Activated naive CD4-positive, alpha-beta T cell treated with anti-CD3 and anti-CD28 coated beads, Interleukin-2, amount 10 ng/mL, durations not matched to agents 7 days and 5 days (primary cell): ENCODE measurements around the gene DGKB.

ENCODE experiments used
- CTCF ChIA-PET: fragments of 350-600 bp; sonication (Branson Sonifier 250); formaldehyde crosslinking; loops from one replicate; lab custom pipeline; 2021; ENCODE audit warnings: antibody characterized with exemption; lab: Charles Lee
- DNase-seq: peaks from one replicate; pipeline ENCODE4 v3.0.0-alpha.2; 2020
- H3K27ac Mint-ChIP-seq: one replicate; pipeline ENCODE4 v1.8.0; 2021; ENCODE audit warnings: mild to moderate bottlenecking, moderate library complexity, mixed read lengths
- H3K27me3 Mint-ChIP-seq: one replicate; pipeline ENCODE4 v1.8.0; 2021; ENCODE audit warnings: mild to moderate bottlenecking, mixed read lengths
- H3K36me3 Mint-ChIP-seq: one replicate; pipeline ENCODE4 v1.8.0; 2021; ENCODE audit warnings: mixed read lengths
- H3K4me1 Mint-ChIP-seq: one replicate; pipeline ENCODE4 v1.8.0; 2021; ENCODE audit warnings: mixed read lengths
- H3K4me3 Mint-ChIP-seq: one replicate; pipeline ENCODE4 v1.8.0; 2021; ENCODE audit warnings: mild to moderate bottlenecking, moderate library complexity, mixed read lengths
- H3K9me3 Mint-ChIP-seq: one replicate; pipeline ENCODE4 v1.8.0; 2021; ENCODE audit warnings: mixed read lengths

Gene DGKB

GRCh38 chr7:14206121-14206520, 696.4 kb downstream of the DGKB start:
- CTCF ChIA-PET: no interaction called here

GRCh38 chr7:14201353-14201752, 701.2 kb downstream of the DGKB start:
- no peak overlapping the region for H3K4me3 Mint-ChIP-seq
- no peaks in the 10 kb centered on the region for H3K36me3 Mint-ChIP-seq
- no peaks in the 10 kb centered on the region for H3K27me3 Mint-ChIP-seq
- no peaks in the 10 kb centered on the region for H3K9me3 Mint-ChIP-seq
- no peaks in the 10 kb centered on the region for H3K4me1 Mint-ChIP-seq
- H3K27ac Mint-ChIP-seq: no peak overlapping the region
- DNase-seq: no peak
- CTCF ChIA-PET: no interaction called here

More at GRCh38 chr7:14206121-14206520, 696.4 kb downstream of the DGKB start:
- no peak for DNase-seq
- no peak overlapping the region for H3K27ac Mint-ChIP-seq
- no peaks in the 10 kb centered on the region for H3K27me3 Mint-ChIP-seq
- H3K9me3 Mint-ChIP-seq: peaks cover 1% of the 10 kb centered on the region
- no peak overlapping the region for H3K4me3 Mint-ChIP-seq
- no peaks in the 10 kb centered on the region for H3K4me1 Mint-ChIP-seq
- no peaks in the 10 kb centered on the region for H3K36me3 Mint-ChIP-seq

GRCh38 chr7:14199336-14199735, 703.2 kb downstream of the DGKB start:
- Mint-ChIP-seq H3K4me1 (no peaks in the 10 kb centered on the region), H3K36me3 (no peaks in the 10 kb centered on the region), H3K9me3 (no peaks in the 10 kb centered on the region), H3K27me3 (no peaks in the 10 kb centered on the region), H3K4me3 (no peak overlapping the region), H3K27ac (no peak overlapping the region)
- CTCF ChIA-PET: no interaction called here
- no peak for DNase-seq

GRCh38 chr7:14197280-14197679, 705.3 kb downstream of the DGKB start:
- CTCF ChIA-PET: no interaction called here
- DNase-seq: no peak

GRCh38 chr7:14196555-14196954, 706.0 kb downstream of the DGKB start:
- Mint-ChIP-seq H3K4me3 (no peak overlapping the region), H3K36me3 (no peaks in the 10 kb centered on the region), H3K9me3 (no peaks in the 10 kb centered on the region), H3K27ac (no peak overlapping the region), H3K27me3 (no peaks in the 10 kb centered on the region), H3K4me1 (no peaks in the 10 kb centered on the region)
- no peak for DNase-seq
- CTCF ChIA-PET: no interaction called here

More at GRCh38 chr7:14197280-14197679, 705.3 kb downstream of the DGKB start:
- no peaks in the 10 kb centered on the region for H3K9me3 Mint-ChIP-seq
- H3K4me1 Mint-ChIP-seq: no peaks in the 10 kb centered on the region
- no peak overlapping the region for H3K27ac Mint-ChIP-seq
- no peak overlapping the region for H3K4me3 Mint-ChIP-seq
- H3K27me3 Mint-ChIP-seq: no peaks in the 10 kb centered on the region
- H3K36me3 Mint-ChIP-seq: no peaks in the 10 kb centered on the region

GRCh38 chr7:14195871-14196270, 706.7 kb downstream of the DGKB start:
- no peak overlapping the region for H3K27ac Mint-ChIP-seq
- DNase-seq: no peak
- no peak overlapping the region for H3K4me3 Mint-ChIP-seq
- CTCF ChIA-PET: no interaction called here
- H3K9me3 Mint-ChIP-seq: no peaks in the 10 kb centered on the region
- no peaks in the 10 kb centered on the region for H3K4me1 Mint-ChIP-seq
- H3K27me3 Mint-ChIP-seq: no peaks in the 10 kb centered on the region
- H3K36me3 Mint-ChIP-seq: no peaks in the 10 kb centered on the region

- no peak for DNase-seq
- Mint-ChIP-seq H3K9me3 (no peaks in the 10 kb centered on the region), H3K27ac (no peak overlapping the region), H3K4me3 (no peak overlapping the region), H3K4me1 (no peaks in the 10 kb centered on the region), H3K36me3 (no peaks in the 10 kb centered on the region), H3K27me3 (no peaks in the 10 kb centered on the region)
- CTCF ChIA-PET: no interaction called here
These were observed 707.5 kb downstream of the DGKB start for GRCh38 chr7:14195079-14195478.

GRCh38 chr7:14191686-14192098, 710.9 kb downstream of the DGKB start:
- Mint-ChIP-seq H3K36me3 (no peaks in the 10 kb centered on the region), H3K9me3 (no peaks in the 10 kb centered on the region), H3K27ac (no peak overlapping the region), H3K4me1 (no peaks in the 10 kb centered on the region), H3K27me3 (no peaks in the 10 kb centered on the region), H3K4me3 (no peak overlapping the region)
- CTCF ChIA-PET: no interaction called here
- DNase-seq: no peak

GRCh38 chr7:14184292-14184864, 718.2 kb downstream of the DGKB start:
- Mint-ChIP-seq H3K27ac (no peak overlapping the region), H3K9me3 (peaks cover 2% of the 10 kb centered on the region), H3K4me3 (no peak overlapping the region), H3K27me3 (no peaks in the 10 kb centered on the region), H3K4me1 (no peaks in the 10 kb centered on the region), H3K36me3 (no peaks in the 10 kb centered on the region)
- no peak for DNase-seq
- CTCF ChIA-PET: no interaction called here

GRCh38 chr7:14179781-14180180, 722.8 kb downstream of the DGKB start:
- Mint-ChIP-seq H3K4me1 (no peaks in the 10 kb centered on the region), H3K9me3 (peaks cover 2% of the 10 kb centered on the region), H3K4me3 (no peak overlapping the region), H3K27me3 (no peaks in the 10 kb centered on the region), H3K27ac (no peak overlapping the region), H3K36me3 (no peaks in the 10 kb centered on the region)
- CTCF ChIA-PET: no interaction called here
- DNase-seq: no peak

- no peak overlapping the region for H3K4me3 Mint-ChIP-seq
- H3K9me3 Mint-ChIP-seq: peaks cover 6% of the 10 kb centered on the region
- no peaks in the 10 kb centered on the region for H3K36me3 Mint-ChIP-seq
- H3K27me3 Mint-ChIP-seq: no peaks in the 10 kb centered on the region
- CTCF ChIA-PET: no interaction called here
- DNase-seq: no peak
- no peaks in the 10 kb centered on the region for H3K4me1 Mint-ChIP-seq
- no peak overlapping the region for H3K27ac Mint-ChIP-seq
These were observed 724.7 kb downstream of the DGKB start for GRCh38 chr7:14177876-14178275.

GRCh38 chr7:14170872-14171271, 731.7 kb downstream of the DGKB start:
- Mint-ChIP-seq H3K4me1 (no peaks in the 10 kb centered on the region), H3K27me3 (no peaks in the 10 kb centered on the region), H3K36me3 (no peaks in the 10 kb centered on the region), H3K4me3 (no peak overlapping the region), H3K27ac (no peak overlapping the region), H3K9me3 (peaks cover 13% of the 10 kb centered on the region)
- CTCF ChIA-PET: no interaction called here
- no peak for DNase-seq

- no peaks in the 10 kb centered on the region for H3K27me3 Mint-ChIP-seq
- no peaks in the 10 kb centered on the region for H3K36me3 Mint-ChIP-seq
- no peaks in the 10 kb centered on the region for H3K4me1 Mint-ChIP-seq
- CTCF ChIA-PET: no interaction called here
- no peak overlapping the region for H3K4me3 Mint-ChIP-seq
- DNase-seq: no peak
- peaks cover 20% of the 10 kb centered on the region for H3K9me3 Mint-ChIP-seq
- no peak overlapping the region for H3K27ac Mint-ChIP-seq
These were observed 744.4 kb downstream of the DGKB start for GRCh38 chr7:14158111-14158510.

- no peak for DNase-seq
- Mint-ChIP-seq H3K4me3 (no peak overlapping the region), H3K27ac (no peak overlapping the region), H3K27me3 (no peaks in the 10 kb centered on the region), H3K4me1 (no peaks in the 10 kb centered on the region), H3K36me3 (no peaks in the 10 kb centered on the region), H3K9me3 (peaks cover 21% of the 10 kb centered on the region)
- CTCF ChIA-PET: no interaction called here
These were observed 746.1 kb downstream of the DGKB start for GRCh38 chr7:14156436-14156835.

GRCh38 chr7:14148974-14149373, 753.6 kb downstream of the DGKB start:
- Mint-ChIP-seq H3K9me3 (peaks cover 4% of the 10 kb centered on the region), H3K36me3 (no peaks in the 10 kb centered on the region), H3K4me3 (no peak overlapping the region), H3K27ac (no peak overlapping the region), H3K4me1 (no peaks in the 10 kb centered on the region), H3K27me3 (no peaks in the 10 kb centered on the region)
- DNase-seq: no peak
- CTCF ChIA-PET: no interaction called here

- Mint-ChIP-seq H3K36me3 (no peaks in the 10 kb centered on the region), H3K27ac (no peak overlapping the region), H3K27me3 (no peaks in the 10 kb centered on the region), H3K4me3 (no peak overlapping the region), H3K4me1 (no peaks in the 10 kb centered on the region), H3K9me3 (peaks cover 4% of the 10 kb centered on the region)
- CTCF ChIA-PET: no interaction called here
- DNase-seq: no peak
These were observed 755.0 kb downstream of the DGKB start for GRCh38 chr7:14147532-14147931.
